ENCODE data around the gene CIB4.

The CIB4 gene

GRCh38 chr2:26675651-26676255, 34.6 kb upstream of the CIB4 start:
- Histone ChIP-seq H3K27ac (ENCODE audit: low read depth, low read length, severe bottlenecking) (no peak overlapping the region), H3K36me3 (ENCODE audit: control insufficient read depth, insufficient read depth, low read length) (no peaks in the 10 kb centered on the region), H3K4me1 (ENCODE audit: control insufficient read depth, insufficient read depth, low read length, poor library complexity, severe bottlenecking) (no peaks in the 10 kb centered on the region), H3K4me3 (ENCODE audit: extremely low read depth, insufficient read depth, low read length, poor library complexity, severe bottlenecking) (no peak overlapping the region), H3K9me3 (ENCODE audit: control insufficient read depth, low read length) (no peaks in the 10 kb centered on the region)
- WGBS, 2 experiments (ENCODE audit: insufficient coverage in 2 of 2) = 94 to 97% methylated on average over 5 to 6 of the region's 6 CpGs

- Histone ChIP-seq H3K36me3 (ENCODE audit: control insufficient read depth, insufficient read depth, low read length) (no peaks in the 10 kb centered on the region), H3K4me1 (ENCODE audit: control insufficient read depth, insufficient read depth, low read length, poor library complexity, severe bottlenecking) (peaks cover 7% of the 10 kb centered on the region), H3K9me3 (ENCODE audit: control insufficient read depth, low read length) (no peaks in the 10 kb centered on the region), H3K4me3 (ENCODE audit: extremely low read depth, insufficient read depth, low read length, poor library complexity, severe bottlenecking) (no peak overlapping the region), H3K27ac (ENCODE audit: low read depth, low read length, severe bottlenecking) (no peak overlapping the region)
- WGBS, 2 experiments (ENCODE audit: insufficient coverage in 2 of 2) = 83 to 90% methylated on average over 6 to 9 of the region's 13 CpGs
Observed at GRCh38 chr2:26674771-26675170, 33.6 kb upstream of the CIB4 start.

GRCh38 chr2:26674002-26674751, 33.0 kb upstream of the CIB4 start:
- 92% methylated on average over 13 to 14 of the region's 14 CpGs for WGBS, 2 experiments (ENCODE audit: insufficient coverage in 2 of 2)
- Histone ChIP-seq H3K27ac (ENCODE audit: low read depth, low read length, severe bottlenecking) (no peak overlapping the region), H3K9me3 (ENCODE audit: control insufficient read depth, low read length) (no peaks in the 10 kb centered on the region), H3K4me1 (ENCODE audit: control insufficient read depth, insufficient read depth, low read length, poor library complexity, severe bottlenecking) (peaks cover 8% of the 10 kb centered on the region), H3K4me3 (ENCODE audit: extremely low read depth, insufficient read depth, low read length, poor library complexity, severe bottlenecking) (no peak overlapping the region), H3K36me3 (ENCODE audit: control insufficient read depth, insufficient read depth, low read length) (no peaks in the 10 kb centered on the region)

- 91 to 98% methylated on average over 7 to 9 of the region's 9 CpGs for whole genome bisulfite sequencing, 2 experiments (ENCODE audit: insufficient coverage in 2 of 2)
- H3K36me3 ChIP-seq (ENCODE audit: control insufficient read depth, insufficient read depth, low read length) = no peaks in the 10 kb centered on the region
Observed at GRCh38 chr2:26672818-26673393, 31.7 kb upstream of the CIB4 start.

GRCh38 chr2:26672112-26672817, 31.1 kb upstream of the CIB4 start:
- Histone ChIP-seq H3K27ac (ENCODE audit: low read depth, low read length, severe bottlenecking) (no peak overlapping the region), H3K9me3 (ENCODE audit: control insufficient read depth, low read length) (no peaks in the 10 kb centered on the region), H3K36me3 (ENCODE audit: control insufficient read depth, insufficient read depth, low read length) (no peaks in the 10 kb centered on the region), H3K4me1 (ENCODE audit: control insufficient read depth, insufficient read depth, low read length, poor library complexity, severe bottlenecking) (peaks cover 8% of the 10 kb centered on the region), H3K4me3 (ENCODE audit: extremely low read depth, insufficient read depth, low read length, poor library complexity, severe bottlenecking) (no peak overlapping the region)
- 80 to 81% methylated on average over 8 to 10 of the region's 11 CpGs for WGBS, 2 experiments (ENCODE audit: insufficient coverage in 2 of 2)

More at GRCh38 chr2:26672818-26673393, 31.7 kb upstream of the CIB4 start:
- Histone ChIP-seq H3K27ac (ENCODE audit: low read depth, low read length, severe bottlenecking) (no peak overlapping the region), H3K9me3 (ENCODE audit: control insufficient read depth, low read length) (no peaks in the 10 kb centered on the region), H3K4me3 (ENCODE audit: extremely low read depth, insufficient read depth, low read length, poor library complexity, severe bottlenecking) (no peak overlapping the region), H3K4me1 (ENCODE audit: control insufficient read depth, insufficient read depth, low read length, poor library complexity, severe bottlenecking) (peaks cover 8% of the 10 kb centered on the region)

- no peak overlapping the region for H3K27ac ChIP-seq (ENCODE audit: low read depth, low read length, severe bottlenecking)
- 98 to 100% methylated on average over 2 to 3 of the region's 5 CpGs for WGBS, 2 experiments (ENCODE audit: insufficient coverage in 2 of 2)
Observed at GRCh38 chr2:26671691-26672090, 30.5 kb upstream of the CIB4 start.

GRCh38 chr2:26670931-26671460, 29.8 kb upstream of the CIB4 start:
- H3K4me1 ChIP-seq (ENCODE audit: control insufficient read depth, insufficient read depth, low read length, poor library complexity, severe bottlenecking) = peaks cover 8% of the 10 kb centered on the region
- no peak overlapping the region for H3K27ac ChIP-seq (ENCODE audit: low read depth, low read length, severe bottlenecking)
- H3K36me3 ChIP-seq (ENCODE audit: control insufficient read depth, insufficient read depth, low read length) = no peaks in the 10 kb centered on the region
- H3K4me3 ChIP-seq (ENCODE audit: extremely low read depth, insufficient read depth, low read length, poor library complexity, severe bottlenecking) = no peak overlapping the region
- 88 to 97% methylated on average over 4 to 5 of the region's 5 CpGs for WGBS, 2 experiments (ENCODE audit: insufficient coverage in 2 of 2)
- H3K9me3 ChIP-seq (ENCODE audit: control insufficient read depth, low read length) = no peaks in the 10 kb centered on the region

More at GRCh38 chr2:26671691-26672090, 30.5 kb upstream of the CIB4 start:
- H3K36me3 ChIP-seq (ENCODE audit: control insufficient read depth, insufficient read depth, low read length) = no peaks in the 10 kb centered on the region
- H3K9me3 ChIP-seq (ENCODE audit: control insufficient read depth, low read length) = no peaks in the 10 kb centered on the region
- H3K4me1 ChIP-seq (ENCODE audit: control insufficient read depth, insufficient read depth, low read length, poor library complexity, severe bottlenecking) = peaks cover 8% of the 10 kb centered on the region
- H3K4me3 ChIP-seq (ENCODE audit: extremely low read depth, insufficient read depth, low read length, poor library complexity, severe bottlenecking) = no peak overlapping the region

GRCh38 chr2:26670171-26670570, 29.0 kb upstream of the CIB4 start:
- Histone ChIP-seq H3K36me3 (ENCODE audit: control insufficient read depth, insufficient read depth, low read length) (no peaks in the 10 kb centered on the region), H3K4me3 (ENCODE audit: extremely low read depth, insufficient read depth, low read length, poor library complexity, severe bottlenecking) (no peak overlapping the region), H3K4me1 (ENCODE audit: control insufficient read depth, insufficient read depth, low read length, poor library complexity, severe bottlenecking) (peaks cover 8% of the 10 kb centered on the region), H3K27ac (ENCODE audit: low read depth, low read length, severe bottlenecking) (no peak overlapping the region), H3K9me3 (ENCODE audit: control insufficient read depth, low read length) (no peaks in the 10 kb centered on the region)
- 56 to 60% methylated on average over 1 of the region's 3 CpGs for WGBS, 2 experiments (ENCODE audit: insufficient coverage in 2 of 2)

GRCh38 chr2:26668856-26669750, 27.9 kb upstream of the CIB4 start:
- WGBS, 2 experiments (ENCODE audit: insufficient coverage in 2 of 2) = 89 to 93% methylated on average over 5 to 8 of the region's 8 CpGs
- Histone ChIP-seq H3K36me3 (ENCODE audit: control insufficient read depth, insufficient read depth, low read length) (no peaks in the 10 kb centered on the region), H3K9me3 (ENCODE audit: control insufficient read depth, low read length) (no peaks in the 10 kb centered on the region), H3K4me3 (ENCODE audit: extremely low read depth, insufficient read depth, low read length, poor library complexity, severe bottlenecking) (no peak overlapping the region), H3K27ac (ENCODE audit: low read depth, low read length, severe bottlenecking) (no peak overlapping the region), H3K4me1 (ENCODE audit: control insufficient read depth, insufficient read depth, low read length, poor library complexity, severe bottlenecking) (peaks cover 8% of the 10 kb centered on the region)

- H3K36me3 ChIP-seq (ENCODE audit: control insufficient read depth, insufficient read depth, low read length) = no peaks in the 10 kb centered on the region
- H3K9me3 ChIP-seq (ENCODE audit: control insufficient read depth, low read length) = no peaks in the 10 kb centered on the region
- WGBS, 2 experiments (ENCODE audit: insufficient coverage in 2 of 2) = 96% methylated on average over 2 to 4 of the region's 4 CpGs
- no peak overlapping the region for H3K27ac ChIP-seq (ENCODE audit: low read depth, low read length, severe bottlenecking)
- peaks cover 8% of the 10 kb centered on the region for H3K4me1 ChIP-seq (ENCODE audit: control insufficient read depth, insufficient read depth, low read length, poor library complexity, severe bottlenecking)
- H3K4me3 ChIP-seq (ENCODE audit: extremely low read depth, insufficient read depth, low read length, poor library complexity, severe bottlenecking) = no peak overlapping the region
Observed at GRCh38 chr2:26668041-26668440, 26.9 kb upstream of the CIB4 start.
